Forelimb muscle (tissue), 1 donor: ENCODE results near the gene SPATA31C1. TPM values are rescaled to one million over a fixed set of nuclear protein-coding genes. Genes with fewer than 3 reads are reported as not detected.
"Not testable (repeated sequence)": the region's sequence is repeated elsewhere in the genome, so short reads cannot be mapped to it uniquely, and the experiment has no call there.

Experiments
- DNase-seq: peaks from one replicate; pipeline ENCODE4 v3.0.0-alpha.2; 2013; ENCODE audit warnings: low read depth
- polyA plus RNA-seq: library from polyadenylated mRNA; unstranded; fragments of 120-200 nt; gene quantifications from one replicate; pipeline ENCODE4 v1.2.1, GENCODE V29; 2013; ENCODE audit not compliant: insufficient read length

SPATA31C1 gene
- polyA plus RNA-seq, 1 donor: 0.08 TPM

DNA sequence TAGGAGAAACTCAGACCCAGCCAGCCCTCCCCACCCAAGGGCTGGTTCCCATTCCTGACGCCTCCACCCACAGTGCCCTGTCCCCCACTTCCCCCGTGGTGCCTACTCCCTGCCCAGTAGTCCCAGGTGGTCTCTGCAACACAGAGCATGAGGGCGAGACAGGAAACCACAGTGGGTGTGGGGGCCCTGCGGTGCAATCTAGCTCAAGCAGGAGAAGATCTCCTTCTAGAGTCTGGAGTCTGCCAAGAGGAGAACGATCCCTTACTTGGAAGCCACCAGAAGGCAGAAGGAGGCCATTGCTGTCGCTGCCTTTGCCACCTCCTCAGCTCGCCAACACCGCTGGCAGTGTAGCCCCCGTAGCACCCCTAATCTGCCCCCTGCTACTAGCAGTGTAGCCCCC is 20.2 kb downstream of the SPATA31C1 start:
- DNase-seq: not testable (repeated sequence)

DNA sequence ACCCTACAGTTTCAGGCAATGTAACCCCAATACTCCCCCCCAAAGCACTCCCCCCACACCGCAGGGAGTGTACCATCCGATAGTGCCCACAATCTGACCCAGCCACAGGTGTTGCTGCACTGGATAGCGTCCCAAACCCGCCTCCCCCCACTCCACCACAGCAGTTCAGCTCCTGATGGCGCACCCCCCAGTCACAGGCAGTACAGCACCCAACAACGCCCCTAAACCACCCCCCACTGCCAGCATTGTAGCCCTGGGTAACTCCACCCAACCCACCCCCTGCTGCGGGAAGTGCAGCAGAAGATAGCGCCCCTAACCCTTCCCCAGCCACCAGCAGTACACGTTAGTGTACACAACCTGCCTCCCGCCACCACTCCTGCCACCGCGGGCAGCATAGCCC is 20.6 kb downstream of the SPATA31C1 start:
- not testable (repeated sequence) for DNase-seq

- not testable (repeated sequence) for DNase-seq
Measured at GRCh38 chr9:87939096-87939495, 21.3 kb downstream of the SPATA31C1 start.

- no peak for DNase-seq
Measured at GRCh38 chr9:87944096-87944495, 26.3 kb downstream of the SPATA31C1 start.

GRCh38 chr9:87944682-87945081 is 26.9 kb downstream of the SPATA31C1 start:
- no peak for DNase-seq

GRCh38 chr9:87950296-87950695 is 32.5 kb downstream of the SPATA31C1 start:
- no peak for DNase-seq

DNA sequence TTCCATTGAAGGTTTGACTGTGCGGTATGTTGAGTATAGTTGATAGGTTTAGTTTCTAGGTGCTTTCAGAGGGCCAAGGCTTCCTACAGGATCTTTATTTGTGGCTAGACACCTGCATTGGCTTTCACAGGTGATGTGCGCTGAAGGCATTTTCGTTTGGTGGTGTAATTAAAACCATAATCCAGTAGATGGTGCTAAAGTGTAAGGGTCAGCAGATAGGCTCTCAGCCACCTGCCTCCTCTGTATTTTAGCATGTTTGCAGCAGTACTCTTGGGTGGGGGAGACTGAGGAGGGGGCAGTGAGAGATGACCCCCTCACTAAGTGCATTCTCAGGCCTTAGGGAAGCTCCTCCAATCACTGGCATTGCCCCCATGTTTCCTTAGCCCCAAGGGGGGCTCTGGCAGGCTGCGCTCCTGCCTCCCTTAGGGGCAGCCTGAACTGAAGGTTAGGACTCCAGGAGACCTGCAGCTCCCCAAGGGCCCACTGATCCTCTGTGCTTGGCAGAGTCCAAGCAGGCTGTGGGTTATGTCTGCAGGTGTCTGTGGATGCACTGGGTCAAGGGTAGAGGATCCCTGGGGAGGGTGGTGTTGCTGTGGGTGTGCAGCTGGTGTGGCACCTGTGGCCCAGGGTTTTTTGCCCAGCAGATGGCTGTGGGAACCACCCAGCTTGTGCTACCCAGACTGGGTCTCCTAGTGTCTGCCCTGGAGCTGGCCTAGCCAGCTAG is 33.2 kb downstream of the SPATA31C1 start:
- DNase-seq: no peak

GRCh38 chr9:87954230-87954629 is 36.5 kb downstream of the SPATA31C1 start:
- no peak for DNase-seq

DNA sequence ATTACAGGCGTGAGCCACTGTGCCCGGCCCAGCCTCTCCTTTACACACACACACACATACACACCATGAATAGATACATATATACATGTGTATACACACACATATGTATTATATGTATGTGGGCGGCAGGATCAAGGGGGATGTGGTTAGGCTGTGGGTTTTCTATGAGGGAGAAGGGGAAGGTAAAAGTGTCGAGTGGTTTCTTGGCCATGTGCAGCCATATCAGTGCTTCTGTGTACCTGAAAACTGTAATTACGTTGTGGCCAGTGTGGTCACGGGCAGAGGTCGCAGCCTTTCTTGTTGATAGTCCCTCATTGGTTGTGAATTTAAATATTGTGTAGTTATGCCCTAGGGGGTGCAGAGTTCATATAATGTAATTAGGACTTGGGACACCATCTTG is 40.1 kb downstream of the SPATA31C1 start:
- no peak for DNase-seq

DNA sequence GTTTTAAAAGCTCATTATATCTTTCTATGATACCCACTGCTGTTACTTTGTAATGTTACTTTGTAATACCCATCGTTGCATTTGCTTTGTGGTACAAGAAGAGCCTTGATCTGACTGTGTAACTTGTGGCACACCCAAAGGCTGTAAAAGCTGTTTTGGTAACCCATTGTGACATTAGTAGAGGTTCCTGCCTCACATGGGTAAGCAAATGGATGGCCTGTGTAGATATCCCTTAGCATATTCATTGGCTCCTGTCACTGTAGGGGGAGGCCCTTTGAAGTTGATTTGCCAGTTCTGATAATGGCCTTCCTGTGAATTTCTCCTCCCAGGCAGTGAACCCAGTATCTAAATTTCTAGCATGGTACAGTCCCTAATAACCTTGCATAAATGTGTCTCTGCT is 40.8 kb downstream of the SPATA31C1 start:
- no peak for DNase-seq

- no peak for DNase-seq
Measured at GRCh38 chr9:87959916-87960581, 42.3 kb downstream of the SPATA31C1 start.

GRCh38 chr9:87963770-87964169 is 46.0 kb downstream of the SPATA31C1 start:
- no peak for DNase-seq

GRCh38 chr9:87964826-87965225 is 47.1 kb downstream of the SPATA31C1 start:
- no peak for DNase-seq

- no peak for DNase-seq
Measured at GRCh38 chr9:87968155-87968554, 50.4 kb downstream of the SPATA31C1 start.

DNA sequence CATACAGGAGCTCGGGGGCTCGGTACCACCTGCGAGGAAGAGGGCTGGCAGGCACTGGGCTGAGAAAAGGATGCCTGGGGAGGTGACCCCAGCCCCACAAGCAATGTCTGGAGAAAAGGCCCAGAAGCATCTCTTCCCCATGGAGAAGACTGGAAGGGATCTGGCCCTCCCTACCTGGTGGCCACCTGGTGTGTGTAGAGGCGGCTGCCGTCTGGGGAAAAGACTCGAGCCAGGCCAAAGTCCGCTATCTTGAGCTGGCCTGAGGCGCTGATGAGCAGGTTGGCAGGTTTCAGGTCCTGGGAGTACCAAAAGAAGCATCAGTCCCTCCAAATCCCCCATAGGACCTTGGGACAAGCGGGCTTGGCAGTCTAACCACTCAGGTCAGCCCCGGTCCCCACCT is 52.8 kb downstream of the SPATA31C1 start:
- DNase-seq: no peak

GRCh38 chr9:87973122-87973521 is 55.4 kb downstream of the SPATA31C1 start:
- no peak for DNase-seq

Other genes starting within 250 kb of the SPATA31C1 start
- gene CTSL, start 191.8 kb upstream of the SPATA31C1 start, polyA plus RNA-seq: 37.8 TPM
- gene SPATA31E1, start 35.1 kb upstream of the SPATA31C1 start, polyA plus RNA-seq: not detected
- 7.3 TPM for gene CDK20, start 56.6 kb downstream of the SPATA31C1 start, polyA plus RNA-seq
- gene SPATA31C2, start 220.5 kb downstream of the SPATA31C1 start, polyA plus RNA-seq: not detected